Fibroblast of skin of scalp (primary cell): ENCODE results near the gene PRPSAP1.

Experiments
- DNase-seq: peaks from one replicate; pipeline ENCODE4 v3.0.0-alpha.2; 2013

PRPSAP1 gene

GRCh38 chr17:76383546-76384221 is 30.0 kb upstream of the PRPSAP1 start:
- peak; percentile 69 for DNase-seq

GRCh38 chr17:76382803-76383545 is 29.3 kb upstream of the PRPSAP1 start:
- peak; percentile 88 for DNase-seq

GRCh38 chr17:76382351-76382802 is 28.7 kb upstream of the PRPSAP1 start:
- DNase-seq, result peak; percentile 70

DNA sequence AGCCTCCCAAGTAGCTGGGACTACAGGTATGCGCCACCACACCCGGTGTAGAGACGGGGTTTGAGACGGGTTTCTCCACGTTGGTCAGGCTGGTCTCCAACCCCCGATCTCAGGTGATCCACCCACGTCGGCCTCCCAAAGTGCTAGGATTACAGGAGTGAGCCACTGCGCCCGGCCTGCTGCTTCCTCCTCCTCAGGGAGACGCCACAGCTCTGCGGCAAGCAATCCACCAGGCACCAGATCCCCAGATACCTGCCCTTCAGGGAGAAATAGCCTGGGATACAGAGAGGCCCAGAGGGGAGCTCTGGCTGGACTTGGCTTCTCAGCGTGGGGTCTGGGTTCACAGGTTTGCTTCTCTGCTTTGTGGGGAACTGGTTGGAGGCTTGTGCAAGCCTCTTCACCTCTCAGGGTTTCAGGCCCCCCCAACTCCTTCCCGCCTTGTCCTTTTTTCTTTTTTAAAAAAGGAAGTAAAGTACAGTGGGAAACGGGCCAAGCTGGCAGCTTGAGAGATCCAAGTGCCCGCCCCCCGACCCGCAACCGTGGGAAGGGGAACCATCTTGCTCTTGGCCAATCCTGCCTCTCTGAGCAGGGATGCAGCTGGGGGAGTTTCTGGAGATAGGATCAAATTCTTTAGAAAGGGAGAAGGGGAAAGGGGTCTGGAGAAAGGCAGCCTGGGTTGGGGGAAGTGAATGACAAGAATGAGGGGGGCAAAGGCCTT is 28.1 kb upstream of the PRPSAP1 start:
- DNase-seq, result peak; percentile 45

GRCh38 chr17:76379646-76380376 is 26.1 kb upstream of the PRPSAP1 start:
- no peak for DNase-seq

DNA sequence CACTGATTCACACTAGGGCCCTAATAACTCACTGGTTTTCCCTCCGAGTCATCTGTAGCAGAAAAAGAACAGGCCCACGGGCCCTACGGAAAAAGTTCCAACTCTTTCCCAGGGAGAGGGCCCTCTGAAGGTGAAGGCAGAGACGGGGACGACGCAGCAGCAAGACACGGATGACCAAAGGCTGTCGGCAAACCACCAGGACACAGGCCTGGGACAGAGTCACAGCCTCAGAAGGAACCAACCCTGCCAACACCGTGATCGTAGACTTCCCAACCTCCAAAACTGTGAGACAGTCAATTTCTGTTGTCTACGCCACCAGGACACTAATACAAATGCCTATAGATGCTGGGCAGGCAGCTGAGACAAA is 25.5 kb upstream of the PRPSAP1 start:
- no peak for DNase-seq

DNA sequence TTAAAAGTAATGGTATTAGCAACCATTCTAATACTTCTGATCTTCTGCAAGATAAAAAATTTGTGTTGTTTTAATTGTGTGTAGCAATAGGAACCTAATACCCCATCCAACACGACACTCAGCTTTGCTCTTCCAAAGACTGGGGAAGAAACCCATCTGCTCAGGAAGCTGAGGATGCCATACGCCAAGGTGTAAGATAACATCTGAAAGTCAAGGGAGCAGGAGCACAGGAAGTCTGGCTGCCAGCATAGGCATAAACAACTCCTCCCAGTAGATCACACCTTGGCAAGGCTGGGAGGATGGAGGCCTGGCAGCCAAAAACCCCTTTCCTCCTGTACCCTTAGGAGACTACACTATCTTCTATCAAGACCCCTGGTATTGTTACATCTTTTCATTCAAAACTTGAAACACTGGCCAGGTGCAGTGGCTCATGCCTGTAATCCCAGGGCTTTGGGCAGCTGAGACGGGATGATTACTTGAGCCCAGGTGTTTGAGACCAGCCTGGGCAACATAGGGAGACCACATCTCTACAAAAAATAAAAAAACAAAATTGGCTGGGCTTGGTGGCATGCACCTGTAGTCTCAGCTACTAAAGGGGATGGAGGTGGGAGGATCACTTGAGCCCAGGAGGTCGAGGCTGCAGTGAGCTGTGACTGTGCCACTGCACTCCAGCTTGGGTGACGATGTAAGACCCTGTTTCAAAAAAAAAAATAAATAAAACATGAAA is 25.0 kb upstream of the PRPSAP1 start:
- no peak for DNase-seq

GRCh38 chr17:76376318-76377133 is 22.8 kb upstream of the PRPSAP1 start:
- DNase-seq, result no peak

DNA sequence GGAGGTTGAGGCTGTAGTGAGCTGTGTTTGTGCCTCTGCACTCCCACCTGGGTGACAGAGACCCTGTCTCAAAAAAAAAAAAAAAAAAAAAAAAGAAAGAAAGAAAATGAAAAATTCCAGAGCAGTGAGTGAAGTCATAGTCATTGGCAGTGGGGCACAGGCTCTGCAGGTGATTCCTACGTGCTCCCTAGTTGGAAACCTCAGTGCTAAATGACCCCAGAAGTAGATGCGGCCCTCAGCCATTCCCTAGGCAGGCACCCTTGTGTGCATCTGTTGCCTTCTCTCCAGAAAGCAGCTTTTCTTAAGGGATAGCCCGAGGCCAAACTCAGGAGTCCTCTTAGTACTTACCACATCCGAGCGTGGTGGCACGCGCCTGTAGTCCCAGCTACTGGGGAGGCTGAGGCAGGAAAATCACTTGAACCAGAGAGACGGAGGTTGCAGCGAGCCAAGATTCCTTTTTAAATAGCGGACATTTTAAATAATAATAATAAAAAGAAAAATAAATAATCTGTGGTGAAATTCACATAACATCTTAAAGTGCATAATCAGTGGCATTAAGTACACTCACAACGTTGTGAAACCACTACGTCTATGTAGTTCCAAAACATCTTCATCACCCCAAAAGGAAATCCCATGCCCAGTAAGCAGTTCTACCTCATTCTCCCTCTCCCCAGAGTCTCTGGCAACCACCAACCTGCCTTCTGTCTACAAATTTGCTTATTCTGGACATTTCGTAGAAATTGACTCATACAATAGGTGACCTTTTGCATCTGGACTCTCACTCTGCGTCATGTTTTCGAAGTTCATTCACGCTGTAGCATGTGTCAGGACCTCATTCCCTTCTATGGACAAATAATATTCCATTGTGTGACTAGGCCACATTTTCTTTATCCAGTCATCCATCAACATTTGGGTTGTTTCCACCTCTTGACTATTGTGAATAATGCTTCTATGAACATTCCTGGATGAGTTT is 18.2 kb upstream of the PRPSAP1 start:
- peak; percentile 89 for DNase-seq

- DNase-seq, result peak; percentile 99
Measured at GRCh38 chr17:76370261-76370993, 16.7 kb upstream of the PRPSAP1 start.

GRCh38 chr17:76369804-76370203 is 16.1 kb upstream of the PRPSAP1 start:
- DNase-seq, result peak; percentile 70

- DNase-seq, result peak; percentile 47
Measured at GRCh38 chr17:76369379-76369778, 15.7 kb upstream of the PRPSAP1 start.

GRCh38 chr17:76368545-76368944 is 14.8 kb upstream of the PRPSAP1 start:
- peak; percentile 94 for DNase-seq

DNA sequence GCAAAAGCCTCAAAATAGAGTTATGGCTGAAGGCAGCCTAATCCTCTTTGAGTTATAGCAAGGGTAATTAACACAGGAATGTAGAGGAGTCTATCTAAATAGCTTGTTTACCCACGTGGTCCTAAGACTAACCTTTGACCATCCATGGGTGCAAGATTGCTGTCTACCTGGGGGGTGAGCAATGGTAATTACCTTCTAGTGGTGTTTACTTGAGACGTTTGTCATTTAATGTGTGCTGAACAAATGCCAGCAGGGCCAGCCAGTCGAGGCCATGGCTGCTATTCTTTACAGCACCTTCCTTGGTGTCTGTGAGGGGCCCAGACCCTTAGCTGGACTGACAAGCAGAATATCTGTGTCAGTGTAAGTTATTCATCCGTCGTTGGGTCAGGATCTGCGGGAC is 13.9 kb upstream of the PRPSAP1 start:
- no peak for DNase-seq

- DNase-seq, result no peak
Measured at GRCh38 chr17:76366247-76366646, 12.5 kb upstream of the PRPSAP1 start.

GRCh38 chr17:76365256-76365903 is 11.7 kb upstream of the PRPSAP1 start:
- DNase-seq, result no peak

DNA sequence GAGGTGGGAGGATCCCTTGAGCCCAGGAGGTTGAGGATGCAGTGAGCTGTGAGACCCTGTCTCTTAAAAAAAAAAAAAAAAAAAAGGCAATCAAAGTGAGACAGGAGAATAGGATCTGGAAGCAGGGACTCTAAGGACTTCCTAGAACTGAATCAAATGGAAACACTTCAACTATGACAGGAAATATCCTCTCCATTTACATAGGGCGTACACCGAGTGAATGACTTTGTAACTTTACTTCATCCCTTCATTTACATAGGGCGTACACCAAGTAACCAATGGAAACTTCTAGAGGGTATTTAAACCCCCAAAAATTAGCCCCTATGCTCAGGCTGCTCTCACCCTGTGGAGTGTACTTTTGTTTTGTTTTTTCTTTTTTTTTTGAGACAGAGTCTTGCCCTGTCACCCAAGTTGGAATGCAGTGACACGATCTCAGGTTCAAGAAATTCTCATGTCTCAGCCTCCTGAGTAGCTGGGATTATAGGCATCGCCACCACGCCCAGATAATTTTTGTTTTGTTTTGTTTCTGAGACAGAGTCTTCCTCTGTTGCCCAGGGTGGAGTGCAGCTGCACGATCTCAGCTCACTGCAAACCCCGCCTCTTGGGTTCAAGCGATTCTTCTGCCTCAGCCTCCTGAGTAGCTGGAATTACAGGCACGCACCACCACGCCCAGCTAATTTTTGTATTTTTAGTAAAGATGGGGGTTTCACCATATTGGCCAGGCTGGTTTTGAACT is 9.6 kb upstream of the PRPSAP1 start:
- DNase-seq, result no peak

DNA sequence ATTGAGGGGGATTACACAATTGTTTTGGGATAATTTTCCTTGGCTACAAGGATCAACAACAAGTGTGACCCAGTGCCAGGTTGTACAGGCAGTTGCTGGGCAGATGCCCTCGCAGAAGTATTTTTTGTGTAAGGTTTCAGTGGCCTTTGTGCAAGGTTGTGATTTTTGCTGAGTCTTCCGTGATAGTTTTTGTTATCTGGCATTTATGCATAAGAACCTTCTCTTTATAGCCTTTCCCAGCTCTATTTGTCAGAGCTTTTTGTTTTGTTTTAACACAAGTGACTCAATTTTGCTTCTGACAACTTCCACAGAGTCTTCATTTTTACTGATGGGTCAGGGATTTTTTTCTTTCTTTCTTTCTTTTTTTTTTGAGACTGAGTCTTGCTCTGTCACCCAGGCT is 6.7 kb upstream of the PRPSAP1 start:
- DNase-seq, result no peak
